ENCODE data around the gene AURKAIP1.

- TF ChIP-seq EZH2 (IDR thresholded peaks at IDR 0.05; ENCODE audit: low read length, missing control alignments), result no peak
- TF ChIP-seq CTCF (conservative IDR thresholded peaks at IDR 0.05 in 1 of 2, IDR thresholded peaks at IDR 0.05 in 1 of 2; ENCODE audit: low read depth in 1 of 2, low read length in 2 of 2), result no peak
These were observed 23.2 kb downstream of the AURKAIP1 start for GRCh38 chr1:1351511-1352427.
